ENCODE results near the gene VPS33A.
A peak's percentile ranks its signal among the peaks of the same experiment; 100 is the strongest.

Gene VPS33A

DNA sequence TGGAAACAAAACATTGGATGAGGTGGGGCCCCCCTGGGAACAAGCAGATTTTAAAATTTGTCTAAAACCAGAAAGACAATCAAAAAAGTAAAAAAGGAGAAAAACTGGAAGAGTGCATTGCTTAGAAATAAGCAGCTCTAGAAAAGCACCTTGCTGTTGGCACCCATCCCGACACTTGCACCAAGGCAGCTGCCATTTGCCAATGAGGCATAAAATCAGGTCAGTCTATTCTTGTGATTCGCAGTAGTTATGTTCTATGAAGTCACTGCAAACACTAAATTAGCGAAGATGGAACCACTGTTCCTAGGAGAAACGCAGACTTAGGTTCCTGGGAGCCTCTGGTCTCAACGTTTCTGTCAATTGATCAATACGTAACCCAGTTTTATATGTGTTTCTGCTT, 16.2 kb downstream of the VPS33A start:
- no peak for DNase-seq

DNA sequence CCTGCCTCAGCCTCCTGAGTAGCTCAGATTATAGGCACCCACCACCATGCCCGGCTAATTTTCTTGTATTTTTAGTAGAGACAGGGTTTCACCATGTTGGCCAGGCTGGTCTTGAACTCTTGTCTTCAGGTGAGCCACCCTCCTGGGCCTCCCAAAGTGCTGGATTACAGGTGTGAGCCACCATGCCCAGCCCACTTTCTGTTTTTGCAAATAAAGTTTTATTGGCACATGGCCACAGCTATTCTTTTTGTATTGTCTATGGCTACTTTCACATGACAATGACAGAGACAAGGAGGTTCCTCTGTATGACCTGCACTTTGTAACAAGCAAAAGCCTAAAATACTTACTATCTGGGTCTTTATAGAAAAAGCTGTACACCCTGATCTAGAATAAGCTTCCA, 20.7 kb downstream of the VPS33A start:
- DNase-seq: no peak

DNA sequence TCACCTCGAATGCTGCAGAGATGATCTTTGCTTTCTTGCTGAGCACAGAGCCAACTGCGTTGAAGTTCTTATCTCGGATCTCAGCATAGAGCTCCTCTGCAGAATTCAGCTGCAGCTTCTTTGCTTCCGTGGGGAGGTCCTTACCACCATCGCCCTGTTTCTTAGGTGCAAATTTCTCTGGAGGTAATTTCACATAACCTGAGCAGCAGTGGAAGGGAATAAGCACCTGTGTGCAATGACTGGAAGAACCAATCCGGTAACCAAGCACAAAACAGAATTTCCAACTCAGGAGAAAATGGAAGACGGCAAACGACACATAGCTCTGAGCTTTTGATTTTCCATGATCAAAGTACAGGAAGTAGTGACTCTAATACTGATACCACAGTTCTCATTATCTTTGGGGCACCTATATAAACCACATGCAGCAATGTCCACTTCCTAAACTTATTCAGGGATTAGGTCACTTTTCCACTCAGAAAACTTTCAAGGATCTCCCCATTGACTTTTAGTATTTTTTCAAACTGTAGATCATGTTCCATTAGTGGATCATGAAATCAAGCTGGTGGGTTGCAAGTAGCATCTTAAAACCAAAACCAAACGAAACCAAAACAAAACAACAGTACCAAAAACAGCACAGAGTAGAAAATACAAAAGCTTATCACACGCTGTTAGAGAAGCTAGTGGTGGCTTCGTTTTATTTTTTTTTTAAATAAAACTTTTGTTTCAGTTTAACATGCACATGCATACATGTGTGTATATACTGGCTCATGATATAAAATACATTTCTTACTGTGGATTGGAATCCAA, 21.5 kb downstream of the VPS33A start:
- DNase-seq: no peak

DNA sequence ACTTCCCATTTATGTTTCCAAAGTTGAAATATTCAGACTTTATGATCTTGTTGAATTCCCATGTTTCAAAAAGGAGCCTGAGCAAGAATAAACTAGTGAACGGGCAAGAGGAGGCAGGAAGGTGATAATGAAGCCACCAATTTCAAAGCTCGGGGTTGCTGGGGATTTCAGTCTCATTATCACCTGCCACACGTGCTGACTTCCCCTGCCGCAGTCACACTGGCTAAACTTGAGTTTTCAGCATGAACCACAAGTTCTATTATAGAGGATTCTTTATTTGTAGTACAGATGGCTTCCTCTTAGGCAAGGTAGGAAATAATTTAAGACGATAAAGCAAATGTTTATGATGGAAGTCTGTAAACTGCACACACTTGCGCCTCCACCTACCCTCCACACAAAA, 22.3 kb downstream of the VPS33A start:
- DNase-seq: no peak

DNA sequence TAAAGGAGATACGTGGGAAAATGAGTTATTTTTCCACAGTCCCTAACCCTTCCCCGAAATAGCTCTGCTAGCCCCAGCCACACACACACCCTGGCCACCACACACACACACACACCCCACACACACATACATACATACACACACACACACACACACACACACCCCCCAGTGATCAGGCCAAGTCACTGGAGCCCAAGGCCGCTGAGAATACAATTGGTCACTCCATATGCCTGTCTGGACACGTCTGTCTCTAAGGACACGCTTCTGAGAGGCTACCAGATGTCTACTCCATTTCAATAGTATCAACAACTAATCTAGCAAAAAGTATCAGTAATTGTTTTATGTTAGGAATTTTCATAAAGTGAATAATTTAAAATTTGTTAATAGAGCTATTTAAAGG, 27.4 kb downstream of the VPS33A start:
- DNase-seq: no peak

DNA sequence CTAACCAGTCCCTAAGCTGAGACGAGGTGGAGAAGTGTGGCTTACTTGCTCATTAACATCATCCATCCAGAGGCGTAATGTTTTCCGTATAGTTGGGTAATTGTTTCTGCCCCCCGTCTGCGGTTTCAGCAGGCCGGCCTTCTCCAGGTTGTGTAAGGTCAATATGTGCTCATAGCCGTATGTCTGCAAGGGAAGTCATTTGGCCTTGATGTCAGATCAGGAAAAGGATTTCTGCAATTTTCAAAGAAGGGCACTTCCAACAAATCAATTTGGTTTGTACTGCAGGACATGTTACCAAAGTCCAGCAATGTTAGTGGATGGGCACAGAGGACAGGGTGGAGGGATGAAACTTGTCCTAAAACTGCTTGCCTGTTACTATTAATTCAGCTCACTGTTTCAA, 30.6 kb downstream of the VPS33A start:
- DNase-seq: no peak

DNA sequence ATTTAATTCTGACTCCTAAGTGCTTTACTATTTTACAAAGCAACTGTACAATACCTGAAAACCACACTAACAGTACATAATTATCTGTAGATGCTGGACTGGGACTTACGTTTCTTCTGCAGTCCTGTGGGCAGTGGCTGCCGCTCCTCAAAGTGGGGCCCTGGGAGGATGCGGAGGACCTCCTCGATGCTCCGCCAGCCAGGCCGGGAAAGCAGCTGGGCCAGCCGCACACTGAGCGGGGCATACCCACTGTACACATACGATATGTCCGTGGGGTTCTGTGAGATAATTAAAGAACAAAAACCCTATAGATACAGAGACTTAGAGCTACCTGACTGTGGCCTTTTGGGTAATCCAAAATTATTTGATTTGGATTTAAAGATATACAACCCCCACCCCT, 33.6 kb downstream of the VPS33A start:
- no peak for DNase-seq

DNA sequence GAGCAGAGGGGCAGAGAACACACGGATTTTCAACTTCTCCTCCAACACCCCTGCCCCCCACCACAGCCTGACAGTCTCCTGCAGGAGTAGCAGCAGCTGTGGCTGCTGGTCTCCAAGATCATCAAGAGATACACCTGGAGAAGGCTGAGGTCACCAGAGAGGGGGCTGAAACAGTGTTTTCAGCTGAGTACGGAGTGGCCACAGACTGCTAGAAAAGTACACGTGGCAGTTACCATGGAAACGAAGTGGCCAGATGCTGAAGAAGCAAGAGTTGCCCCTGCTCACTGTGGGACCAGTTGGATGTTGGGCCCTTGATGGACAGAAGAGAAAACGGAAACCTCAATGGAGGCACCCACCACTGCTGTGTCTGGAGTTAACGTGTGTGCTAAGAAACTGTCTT, 35.5 kb downstream of the VPS33A start:
- DNase-seq: no peak

DNA sequence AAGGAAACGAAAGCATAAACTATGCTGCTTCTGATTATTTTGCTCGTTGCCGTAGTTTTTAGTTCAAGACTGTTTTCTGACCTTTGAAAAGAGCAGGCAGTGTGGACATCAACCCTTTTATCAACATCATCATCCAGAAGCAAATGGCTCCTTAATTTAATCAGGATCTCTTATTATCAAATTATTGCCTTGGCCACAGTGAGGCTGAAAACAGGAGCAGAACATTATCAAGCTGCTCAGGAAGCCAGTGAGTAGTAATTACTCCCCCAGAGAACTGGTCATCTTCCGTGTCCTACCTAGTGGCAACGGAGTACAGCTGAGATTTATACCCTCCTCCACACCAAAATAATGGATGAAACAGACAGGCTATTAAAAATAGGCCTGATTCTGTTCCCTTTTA, 38.2 kb downstream of the VPS33A start:
- no peak for DNase-seq

DNA sequence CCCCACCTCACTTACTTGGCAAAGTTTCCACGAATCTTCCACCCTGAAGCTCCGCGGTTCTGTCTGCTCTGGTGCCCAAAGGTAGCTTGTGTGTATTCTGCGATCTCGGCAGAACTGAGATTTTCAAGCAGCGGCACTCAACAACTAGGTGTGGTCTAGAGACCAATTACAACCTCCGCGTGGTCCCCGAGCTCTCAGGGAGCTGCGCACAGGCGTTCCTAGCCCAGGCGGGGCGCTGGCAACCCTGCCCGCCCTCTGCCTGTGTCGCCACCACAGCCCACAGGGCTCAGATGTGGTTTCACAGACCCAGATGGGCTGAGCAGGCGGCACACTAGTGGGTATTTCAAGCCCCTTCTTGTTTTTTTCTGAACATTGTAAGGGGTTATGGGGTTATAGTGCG, 39.0 kb downstream of the VPS33A start:
- DNase-seq: no peak

DNA sequence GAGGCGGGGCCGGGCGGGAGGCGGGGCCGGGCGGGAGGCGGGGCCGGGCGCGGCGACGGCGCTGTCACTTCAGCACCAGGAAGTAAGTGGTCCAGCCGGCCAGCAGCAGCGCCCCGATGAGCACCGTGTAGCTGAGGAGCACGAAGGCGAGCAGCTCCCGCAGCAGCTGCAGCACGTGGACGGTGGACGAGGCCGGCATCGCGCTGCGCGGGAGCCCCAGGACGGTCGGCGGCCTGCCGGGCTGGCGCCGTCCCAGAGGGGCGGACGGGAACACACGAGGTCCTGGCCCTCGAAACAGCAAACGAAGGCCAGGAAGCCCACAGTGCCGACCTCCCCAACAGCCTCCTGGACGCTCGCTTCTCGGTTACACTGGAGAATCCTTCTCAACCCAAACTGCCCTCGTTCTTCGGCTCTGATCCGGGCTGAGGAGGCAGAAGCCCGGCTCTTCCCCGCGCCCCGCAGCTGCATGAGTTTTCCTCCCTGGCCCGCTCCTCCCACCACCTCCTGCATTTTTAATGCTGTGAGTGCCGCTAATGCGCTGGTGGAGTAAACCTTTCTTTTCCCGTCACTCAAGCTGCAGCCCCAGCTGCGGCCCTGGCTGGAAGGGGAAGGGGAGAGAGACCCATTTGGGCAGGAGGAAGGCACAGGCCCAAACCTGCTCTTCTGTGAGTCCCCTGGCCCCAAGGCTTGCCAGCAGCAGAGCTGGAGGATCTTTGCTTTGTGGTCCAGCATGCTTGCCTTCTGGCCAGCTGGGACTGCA, 39.7 kb downstream of the VPS33A start:
- no peak for DNase-seq

DNA sequence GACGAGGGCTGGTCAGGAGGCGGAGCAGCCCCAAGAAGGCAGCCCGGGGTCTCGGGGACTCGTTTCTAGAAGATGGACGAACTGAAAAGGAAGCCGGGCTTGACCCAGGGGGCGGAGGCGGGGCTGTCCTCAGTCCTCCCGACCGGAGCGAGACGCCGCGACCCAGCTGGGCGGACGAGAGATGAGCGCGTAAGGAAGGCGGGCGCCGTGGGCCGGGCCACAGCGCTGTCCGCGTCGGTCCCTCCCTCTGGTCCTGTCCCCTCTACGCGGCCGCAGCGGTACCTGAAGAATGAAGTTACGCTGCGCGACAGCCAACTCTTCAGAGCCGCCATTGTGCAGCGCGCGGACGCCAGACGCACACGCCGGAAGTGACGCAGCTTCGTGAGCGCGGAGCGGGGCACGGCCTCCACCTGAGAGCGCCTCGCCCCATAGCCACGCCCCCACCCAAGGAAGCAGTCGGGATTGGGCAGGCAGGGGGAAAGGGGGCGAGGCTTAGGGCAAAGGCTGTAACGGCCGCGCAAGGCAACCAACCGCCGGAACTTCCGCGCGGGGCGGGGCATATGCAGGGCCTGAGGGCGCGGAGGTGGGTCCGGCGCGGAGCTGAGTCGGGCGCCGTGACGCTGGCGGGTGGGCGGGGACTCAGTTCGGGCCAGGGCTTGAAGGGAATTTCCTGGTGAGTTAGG, 40.5 kb downstream of the VPS33A start, which contains the start of gene DIABLO:
Gene DIABLO, minus strand, starts transcription at position 370 of the 683 bp plus-strand sequence. Its CDS starts 38 bp downstream, at position 332.
- DNase-seq: peak; percentile 100

DNA sequence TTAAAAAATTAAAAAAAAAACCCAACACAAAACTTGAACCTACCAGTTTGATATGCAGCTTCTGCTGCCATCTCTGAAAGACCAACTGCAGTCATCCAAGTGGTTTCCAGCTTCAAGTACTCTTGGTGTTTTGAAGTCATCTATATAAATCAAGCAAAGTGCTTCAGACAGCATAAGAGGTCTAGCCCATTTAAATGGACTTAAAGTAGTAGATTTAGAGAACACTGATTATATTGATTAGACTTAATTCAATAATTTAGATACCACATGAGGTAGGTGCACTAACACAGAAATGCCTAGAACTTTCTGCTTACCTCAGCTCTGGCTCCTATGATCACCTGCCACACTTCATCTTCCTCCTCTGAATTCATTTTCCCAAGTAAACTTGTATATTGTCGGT, 49.8 kb downstream of the VPS33A start:
- no peak for DNase-seq

DNA sequence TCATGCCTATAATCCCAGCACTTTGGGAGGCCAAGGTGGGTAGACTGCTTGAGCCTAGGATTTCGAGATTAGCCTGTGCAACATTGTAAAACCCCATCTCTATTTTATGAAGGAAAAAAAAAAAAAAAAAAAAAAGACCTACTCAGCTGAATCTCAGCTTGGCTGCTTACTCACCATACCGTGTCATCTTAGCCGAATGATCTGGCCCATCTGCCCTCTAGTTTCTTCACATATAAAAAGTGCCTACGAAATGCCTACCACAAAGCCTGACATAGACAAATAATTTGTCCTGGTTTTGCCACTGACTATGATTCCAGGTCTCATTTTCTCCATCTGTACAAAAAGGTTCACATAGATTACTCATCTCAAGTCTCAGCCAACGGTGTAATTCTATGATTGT, 50.5 kb downstream of the VPS33A start:
- DNase-seq: no peak

DNA sequence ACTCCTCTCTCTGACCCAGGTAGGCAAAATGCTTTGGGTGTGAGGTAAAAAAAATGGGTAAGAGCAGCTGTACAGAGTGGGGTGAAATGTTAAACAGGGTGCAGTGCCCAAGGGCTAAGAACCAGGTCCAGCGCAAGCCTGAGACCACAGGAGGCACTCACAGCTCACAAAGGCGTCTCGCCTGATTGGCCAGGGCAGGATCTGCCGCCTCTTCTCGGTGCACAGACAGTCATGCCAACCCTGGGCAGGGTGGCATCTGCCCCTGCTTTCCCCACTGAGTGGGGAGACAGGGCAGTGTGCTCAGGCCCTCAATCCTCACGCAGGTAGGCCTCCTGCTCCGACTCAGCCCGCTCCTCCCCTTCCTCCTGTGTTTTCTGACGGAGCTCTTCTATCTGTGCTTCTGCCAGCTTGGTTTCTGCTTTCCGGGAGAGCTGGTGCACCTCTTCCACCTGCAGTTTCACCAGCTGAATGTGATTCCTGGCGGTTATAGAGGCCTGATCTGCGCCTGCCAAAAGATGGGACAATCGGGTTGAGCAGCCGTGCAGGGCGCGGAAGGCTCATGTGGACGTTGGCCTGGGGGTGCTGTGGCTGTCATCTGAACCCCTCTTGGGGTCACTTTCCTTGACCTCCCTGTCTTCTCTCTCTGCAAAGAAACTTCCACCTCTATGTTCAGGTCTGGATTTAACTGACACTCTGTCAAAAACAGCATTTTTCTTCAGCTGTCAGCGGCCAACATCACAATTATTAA, 58.0 kb downstream of the VPS33A start:
- DNase-seq: no peak

DNA sequence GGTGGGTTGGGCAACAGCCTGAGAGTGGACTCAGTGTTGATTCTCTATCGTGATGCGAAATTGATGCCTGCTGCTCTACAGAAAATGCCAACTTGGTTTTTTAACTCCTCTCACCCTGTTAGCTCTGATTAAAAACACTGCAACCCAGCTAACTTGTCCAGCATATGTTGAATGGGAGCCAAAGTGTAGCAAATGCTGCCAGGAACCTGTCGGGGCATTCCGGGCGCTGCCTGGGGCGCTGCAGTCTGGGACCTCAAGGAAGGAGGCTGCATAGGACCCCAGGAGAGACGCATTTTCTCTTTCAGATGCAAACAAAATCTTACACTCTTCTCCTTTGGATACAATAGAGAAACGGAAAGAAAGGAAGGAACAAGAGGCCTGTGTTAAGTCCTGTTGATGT, 58.9 kb downstream of the VPS33A start:
- DNase-seq: no peak

DNA sequence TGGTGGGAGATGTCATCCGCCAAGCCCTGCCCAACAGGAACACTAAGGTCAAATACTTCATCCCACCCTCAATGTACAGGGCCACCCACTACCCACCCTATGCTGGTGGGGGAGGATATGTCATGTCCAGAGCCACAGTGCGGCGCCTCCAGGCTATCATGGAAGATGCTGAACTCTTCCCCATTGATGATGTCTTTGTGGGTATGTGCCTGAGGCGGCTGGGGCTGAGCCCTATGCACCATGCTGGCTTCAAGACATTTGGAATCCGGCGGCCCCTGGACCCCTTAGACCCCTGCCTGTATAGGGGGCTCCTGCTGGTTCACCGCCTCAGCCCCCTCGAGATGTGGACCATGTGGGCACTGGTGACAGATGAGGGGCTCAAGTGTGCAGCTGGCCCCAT, 59.3 kb downstream of the VPS33A start:
- no peak for DNase-seq

DNA sequence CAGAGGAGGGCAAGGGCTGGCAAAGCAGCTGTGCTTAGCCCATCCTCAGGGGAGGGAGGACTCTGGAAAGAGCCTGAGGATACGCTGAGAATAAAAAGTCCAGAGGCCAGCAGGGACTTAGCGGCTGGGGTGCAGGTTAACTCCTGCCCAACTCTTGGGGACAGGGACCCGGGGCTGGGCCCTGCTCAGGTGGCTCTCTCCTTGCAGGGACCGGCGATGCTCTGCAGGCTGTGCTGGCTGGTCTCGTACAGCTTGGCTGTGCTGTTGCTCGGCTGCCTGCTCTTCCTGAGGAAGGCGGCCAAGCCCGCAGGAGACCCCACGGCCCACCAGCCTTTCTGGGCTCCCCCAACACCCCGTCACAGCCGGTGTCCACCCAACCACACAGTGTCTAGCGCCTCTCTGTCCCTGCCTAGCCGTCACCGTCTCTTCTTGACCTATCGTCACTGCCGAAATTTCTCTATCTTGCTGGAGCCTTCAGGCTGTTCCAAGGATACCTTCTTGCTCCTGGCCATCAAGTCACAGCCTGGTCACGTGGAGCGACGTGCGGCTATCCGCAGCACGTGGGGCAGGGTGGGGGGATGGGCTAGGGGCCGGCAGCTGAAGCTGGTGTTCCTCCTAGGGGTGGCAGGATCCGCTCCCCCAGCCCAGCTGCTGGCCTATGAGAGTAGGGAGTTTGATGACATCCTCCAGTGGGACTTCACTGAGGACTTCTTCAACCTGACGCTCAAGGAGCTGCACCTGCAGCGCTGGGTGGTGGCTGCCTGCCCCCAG, 60.0 kb downstream of the VPS33A start:
- DNase-seq: no peak

DNA sequence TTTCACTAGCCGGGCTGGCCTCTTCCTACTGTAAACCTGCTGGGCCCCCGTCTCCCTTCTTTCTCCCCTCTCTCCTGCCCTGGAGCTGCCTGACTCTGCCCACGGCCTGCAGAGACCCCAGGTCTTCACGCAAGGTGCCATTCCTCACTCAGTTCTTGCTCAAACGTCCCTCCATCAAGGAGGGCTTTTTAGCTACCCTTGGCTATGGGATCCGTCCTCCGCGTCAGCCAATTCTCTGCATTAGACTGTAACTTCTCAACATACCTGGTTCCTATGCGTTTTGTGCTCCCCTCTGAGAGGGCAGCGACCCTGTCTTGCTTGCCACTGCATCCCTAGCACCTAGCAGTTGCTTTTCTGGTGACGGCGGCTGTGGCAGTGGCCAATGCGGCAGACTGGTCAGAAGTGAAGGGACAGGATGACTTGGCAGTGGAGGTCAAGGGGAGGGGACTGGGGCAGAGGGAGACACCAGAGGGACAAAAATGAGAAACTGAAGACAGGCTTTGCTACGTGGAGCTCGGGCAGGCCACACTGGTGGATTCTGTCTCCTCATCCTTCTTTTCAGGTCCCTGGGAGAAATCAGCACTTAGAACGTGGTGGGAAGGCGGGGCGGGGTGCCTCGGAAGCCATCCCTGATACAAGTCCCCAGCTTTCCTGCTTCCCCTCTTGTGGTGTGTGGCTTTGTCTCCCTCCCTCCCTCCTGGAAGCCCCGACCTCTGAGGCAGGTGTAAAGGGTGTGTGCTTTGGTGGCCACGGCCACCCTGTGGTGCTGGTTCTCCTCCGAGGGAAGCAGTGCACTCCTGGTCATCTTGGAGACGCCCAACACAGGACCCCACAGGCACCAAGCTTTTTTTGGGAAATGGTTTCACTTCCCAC, 61.0 kb downstream of the VPS33A start:
- DNase-seq: no peak

DNA sequence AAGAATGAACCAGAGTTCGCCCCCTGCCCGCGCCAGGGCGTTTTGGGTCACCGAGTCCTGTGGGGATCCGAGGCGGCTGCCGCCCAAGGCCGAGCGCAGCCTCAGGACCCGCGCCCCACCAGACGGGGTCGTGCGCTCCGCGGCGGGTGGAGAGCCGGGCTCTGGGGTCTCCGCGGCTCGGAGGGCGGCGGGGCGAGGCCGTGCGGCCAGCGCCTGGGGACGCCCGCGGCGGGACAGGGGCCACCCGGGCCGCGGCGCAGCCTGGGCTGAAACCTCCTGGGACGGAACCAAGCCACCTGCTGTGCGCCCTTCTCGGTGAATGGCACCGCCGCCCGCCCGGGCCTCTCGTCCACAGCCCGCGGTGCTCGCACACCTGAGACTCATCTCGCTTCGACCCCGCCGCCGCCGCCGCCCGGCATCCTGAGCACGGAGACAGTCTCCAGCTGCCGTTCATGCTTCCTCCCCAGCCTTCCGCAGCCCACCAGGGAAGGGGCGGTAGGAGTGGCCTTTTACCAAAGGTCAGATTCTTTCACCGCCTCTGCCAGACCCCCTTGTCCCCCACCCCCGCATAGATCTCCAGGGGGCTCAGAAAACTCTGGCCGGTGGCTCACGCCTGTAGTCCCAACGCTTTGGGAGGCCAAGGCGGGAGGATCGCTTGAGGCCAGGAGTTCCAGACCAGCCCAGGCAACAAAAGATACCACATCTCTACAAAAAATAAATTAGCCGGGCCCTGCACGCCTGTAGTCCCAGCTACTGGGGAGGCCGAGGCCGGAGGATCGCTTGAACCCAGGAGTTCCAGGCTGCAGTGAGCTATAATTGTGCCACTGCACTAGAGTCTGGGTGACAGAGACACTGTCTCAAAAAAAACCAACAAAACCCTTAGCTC, 61.9 kb downstream of the VPS33A start:
- DNase-seq: no peak
